OCI-LY3 (cell line): ENCODE measurements around the gene MND1.

ENCODE experiments used
- H2AFZ ChIP-seq: fragments of 200-600, 300-600 bp; shearing (Covaris generic); 2 replicates; pipeline ENCODE4 v1.6.0; 2014; ENCODE audit warnings: antibody characterized with exemption, low read depth, low read length
- H3K27ac ChIP-seq: fragments of 200-600, 300-600 bp; sonication (generic); 2 replicates; pipeline ENCODE4 v1.5.1; 2014; ENCODE audit warnings: mild to moderate bottlenecking, low read length, moderate library complexity, mixed read lengths
- H3K27me3 ChIP-seq: fragments of 200-600, 300-600 bp; sonication (generic); 2 replicates; pipeline ENCODE4 v1.6.1; 2014; ENCODE audit warnings: low read depth, low read length, mixed read lengths
- H3K36me3 ChIP-seq: fragments of 200-600, 300-600 bp; sonication (generic); replicated peaks from 2 replicates; pipeline ENCODE3; 2014; ENCODE audit warnings: low read depth, low read length, mixed read lengths
- H3K4me1 ChIP-seq: fragments of 300-600, 200-600 bp; sonication (generic); 2 replicates; pipeline ENCODE4 v1.6.1; 2014; ENCODE audit warnings: low read length, mixed read lengths
- H3K4me2 ChIP-seq: fragments of 200-600, 300-600 bp; sonication (generic); 2 replicates; pipeline ENCODE4 v1.6.1; 2014; ENCODE audit warnings: low read length, mixed read lengths
- H3K4me3 ChIP-seq: fragments of 300-600, 200-600 bp; sonication (generic); 2 replicates; pipeline ENCODE4 v1.5.1; 2014; ENCODE audit warnings: antibody characterized with exemption, mild to moderate bottlenecking, low read length, moderate library complexity
- H3K79me2 ChIP-seq: fragments of 300-600, 200-600 bp; shearing (Covaris generic); 2 replicates; pipeline ENCODE4 v1.6.1; 2014; ENCODE audit warnings: mild to moderate bottlenecking, low read length, mixed read lengths
- H3K9ac ChIP-seq: fragments of 300-600, 200-600 bp; shearing (Covaris generic); 2 replicates; pipeline ENCODE4 v1.6.0; 2014; ENCODE audit warnings: mild to moderate bottlenecking, low read length, moderate library complexity
- H3K9me3 ChIP-seq: fragments of 200-600, 300-600 bp; shearing (Covaris generic); 2 replicates; pipeline ENCODE4 v1.6.1; 2014; ENCODE audit warnings: low read length, mixed read lengths; ENCODE audit not compliant: insufficient read depth
- H4K20me1 ChIP-seq: fragments of 200-600, 300-600 bp; sonication (generic); 2 replicates; pipeline ENCODE4 v1.6.1; 2016; ENCODE audit warnings: low read length, mixed read lengths; ENCODE audit not compliant: insufficient read depth
- EZH2phosphoT487 ChIP-seq: fragments of 200-600 bp; shearing (Covaris generic); IDR thresholded peaks from 2 replicates; pipeline ENCODE4 v1.6.1; 2018; ENCODE audit warnings: antibody characterized with exemption, mixed run types, low read depth
- TF ChIP-seq, protein P1 (sequence below): fragments of 200-600, 300-600 bp; sonication (generic); IDR thresholded peaks from 2 replicates; pipeline ENCODE4 v1.5.1; 2014; ENCODE audit warnings: antibody characterized with exemption, low read length, low read depth

MND1 gene

DNA sequence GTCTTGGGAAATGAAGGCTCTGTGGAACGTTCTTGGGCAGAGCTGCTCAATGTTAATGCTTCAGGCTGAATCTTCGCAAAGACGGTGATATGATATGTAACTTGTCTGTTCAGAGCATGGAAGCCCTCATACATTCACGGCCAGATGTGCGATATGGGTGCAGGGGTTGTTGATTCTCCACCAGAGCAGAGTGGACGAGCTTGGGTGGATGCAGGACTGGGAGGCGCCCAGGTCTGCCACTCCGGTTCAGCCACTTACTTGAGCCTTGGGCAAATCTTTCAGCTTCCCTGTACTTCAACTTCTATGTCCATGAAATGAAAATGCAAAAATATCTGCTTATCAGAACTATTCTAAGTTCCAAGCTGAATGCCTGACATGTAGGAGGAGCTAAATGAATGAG, 47.4 kb upstream of the MND1 start:
- Histone ChIP-seq H3K9ac (no peak overlapping the region), H3K4me1 (no peaks in the 10 kb centered on the region), H3K36me3 (peaks cover 33% of the 10 kb centered on the region), H3K4me3 (no peak overlapping the region), H2AFZ (no peak overlapping the region), H3K4me2 (no peak overlapping the region), H3K79me2 (no peaks in the 10 kb centered on the region), H4K20me1 (no peaks in the 10 kb centered on the region), H3K27ac (no peak overlapping the region), H3K27me3 (no peaks in the 10 kb centered on the region), H3K9me3 (peaks cover 12% of the 10 kb centered on the region; the same call in 1 of the 2 replicates)
- TF ChIP-seq, protein P1, sequence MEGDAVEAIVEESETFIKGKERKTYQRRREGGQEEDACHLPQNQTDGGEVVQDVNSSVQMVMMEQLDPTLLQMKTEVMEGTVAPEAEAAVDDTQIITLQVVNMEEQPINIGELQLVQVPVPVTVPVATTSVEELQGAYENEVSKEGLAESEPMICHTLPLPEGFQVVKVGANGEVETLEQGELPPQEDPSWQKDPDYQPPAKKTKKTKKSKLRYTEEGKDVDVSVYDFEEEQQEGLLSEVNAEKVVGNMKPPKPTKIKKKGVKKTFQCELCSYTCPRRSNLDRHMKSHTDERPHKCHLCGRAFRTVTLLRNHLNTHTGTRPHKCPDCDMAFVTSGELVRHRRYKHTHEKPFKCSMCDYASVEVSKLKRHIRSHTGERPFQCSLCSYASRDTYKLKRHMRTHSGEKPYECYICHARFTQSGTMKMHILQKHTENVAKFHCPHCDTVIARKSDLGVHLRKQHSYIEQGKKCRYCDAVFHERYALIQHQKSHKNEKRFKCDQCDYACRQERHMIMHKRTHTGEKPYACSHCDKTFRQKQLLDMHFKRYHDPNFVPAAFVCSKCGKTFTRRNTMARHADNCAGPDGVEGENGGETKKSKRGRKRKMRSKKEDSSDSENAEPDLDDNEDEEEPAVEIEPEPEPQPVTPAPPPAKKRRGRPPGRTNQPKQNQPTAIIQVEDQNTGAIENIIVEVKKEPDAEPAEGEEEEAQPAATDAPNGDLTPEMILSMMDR: no peak
- TF ChIP-seq EZH2phosphoT487: no peak

DNA sequence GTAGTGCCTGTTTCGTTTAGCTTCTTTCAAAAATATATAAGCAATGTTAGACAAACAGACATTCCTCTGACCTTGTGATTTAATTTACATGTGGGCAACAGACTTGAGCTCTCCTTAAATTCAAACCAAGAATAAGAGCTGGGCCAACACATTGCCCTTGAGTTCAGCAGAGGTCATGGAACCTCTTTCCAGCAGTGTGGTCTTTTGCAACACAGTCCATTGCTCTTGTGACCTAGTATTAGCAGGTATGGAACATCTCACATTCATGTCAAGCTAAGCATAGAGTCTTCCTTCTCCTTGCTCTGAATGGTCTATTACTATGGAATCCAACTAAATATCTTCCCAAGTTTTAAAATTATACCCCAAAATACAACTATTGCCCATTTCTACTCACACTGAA, 33.7 kb upstream of the MND1 start:
- Histone ChIP-seq H3K4me2 (no peak overlapping the region), H4K20me1 (no peaks in the 10 kb centered on the region), H3K27me3 (no peaks in the 10 kb centered on the region), H3K79me2 (no peaks in the 10 kb centered on the region), H3K9me3 (no peaks in the 10 kb centered on the region), H2AFZ (no peak overlapping the region), H3K4me1 (no peaks in the 10 kb centered on the region), H3K9ac (no peak overlapping the region), H3K36me3 (no peaks in the 10 kb centered on the region), H3K27ac (no peak overlapping the region), H3K4me3 (no peak overlapping the region)
- TF ChIP-seq, protein P1: no peak
- no peak for TF ChIP-seq EZH2phosphoT487

GRCh38 chr4:153314915-153315314, 29.6 kb upstream of the MND1 start:
- TF ChIP-seq, protein P1: no peak
- TF ChIP-seq EZH2phosphoT487: no peak
- Histone ChIP-seq H3K27me3 (no peaks in the 10 kb centered on the region), H3K4me3 (no peak overlapping the region)

DNA sequence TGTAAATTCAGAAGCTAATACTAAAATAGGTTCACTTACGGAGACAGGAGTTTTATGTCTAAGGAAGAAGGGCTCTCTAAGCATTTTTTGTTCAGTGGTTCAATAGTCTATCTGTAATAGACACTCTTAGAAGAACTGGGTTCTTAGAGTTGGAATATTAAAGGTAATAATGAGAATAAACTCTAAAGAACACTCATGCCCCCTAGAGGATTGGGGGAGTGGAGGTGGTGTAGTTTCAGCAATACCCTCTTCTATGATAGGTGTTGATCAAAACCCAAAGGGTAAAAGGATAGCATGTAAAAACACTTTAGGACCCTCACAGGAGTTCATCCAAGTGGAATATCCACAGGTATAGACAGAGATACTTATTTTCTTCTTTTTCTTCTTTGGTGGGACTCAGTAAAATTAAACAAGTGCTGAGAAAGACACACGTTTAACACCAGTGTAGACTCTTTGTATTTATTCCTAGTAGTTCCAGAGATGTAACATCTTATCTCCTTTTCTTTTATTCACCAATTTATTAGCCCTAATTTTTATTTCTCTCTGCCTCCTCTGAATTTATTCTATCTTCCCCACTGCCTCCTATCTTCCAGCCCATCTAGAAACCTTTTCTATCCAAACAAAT, 25.7 kb upstream of the MND1 start:
- H3K9me3 ChIP-seq: no peaks in the 10 kb centered on the region
- no peak overlapping the region for H3K27ac ChIP-seq
- no peak overlapping the region for H3K4me3 ChIP-seq
- H2AFZ ChIP-seq: no peak overlapping the region
- H3K9ac ChIP-seq: no peak overlapping the region
- no peak overlapping the region for H3K4me2 ChIP-seq
- no peak for TF ChIP-seq EZH2phosphoT487
- TF ChIP-seq, protein P1: peak; percentile 98
- no peaks in the 10 kb centered on the region for H3K36me3 ChIP-seq
- no peaks in the 10 kb centered on the region for H3K4me1 ChIP-seq
- no peaks in the 10 kb centered on the region for H3K27me3 ChIP-seq
- no peaks in the 10 kb centered on the region for H3K79me2 ChIP-seq
- H4K20me1 ChIP-seq: no peaks in the 10 kb centered on the region

More at GRCh38 chr4:153314915-153315314, 29.6 kb upstream of the MND1 start:
- no peaks in the 10 kb centered on the region for H3K79me2 ChIP-seq
- no peaks in the 10 kb centered on the region for H4K20me1 ChIP-seq
- no peaks in the 10 kb centered on the region for H3K36me3 ChIP-seq
- no peaks in the 10 kb centered on the region for H3K9me3 ChIP-seq
- no peak overlapping the region for H3K4me2 ChIP-seq
- H3K9ac ChIP-seq: no peak overlapping the region
- H3K4me1 ChIP-seq: no peaks in the 10 kb centered on the region
- H3K27ac ChIP-seq: no peak overlapping the region
- H2AFZ ChIP-seq: no peak overlapping the region
